GM18870 (cell line): ENCODE results near the gene VEZT.
"Not testable (repeated sequence)": the region's sequence is repeated elsewhere in the genome, so short reads cannot be mapped to it uniquely, and the experiment has no call there.

Source experiments
- ATAC-seq: cut with Tn5 transposase; IDR thresholded peaks from one replicate; pipeline ENCODE4 v1.9.1; 2021; ENCODE audit warnings: moderate library complexity; ENCODE audit not compliant: unreplicated experiment

The VEZT gene

DNA sequence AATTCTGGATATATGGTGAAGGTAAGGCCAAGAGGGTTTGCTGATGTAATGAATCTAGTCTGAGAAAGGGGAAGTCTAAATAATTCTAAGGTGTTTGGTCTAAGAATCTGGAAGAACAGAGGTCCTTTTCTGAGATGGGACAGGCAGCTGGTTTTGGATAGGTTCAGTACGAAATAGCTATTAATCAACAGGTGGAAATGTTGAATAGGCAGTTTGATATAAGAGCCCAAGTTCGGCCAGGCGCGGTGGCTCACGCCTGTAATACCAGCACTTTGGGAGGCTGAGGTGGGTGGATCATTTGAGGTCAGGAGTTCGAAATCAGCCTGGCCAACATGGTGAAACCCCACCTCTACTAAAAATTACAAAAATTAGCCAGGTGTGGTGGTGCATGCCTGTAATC lies 97.1 kb downstream of the VEZT start:
- not testable (repeated sequence) for ATAC-seq

DNA sequence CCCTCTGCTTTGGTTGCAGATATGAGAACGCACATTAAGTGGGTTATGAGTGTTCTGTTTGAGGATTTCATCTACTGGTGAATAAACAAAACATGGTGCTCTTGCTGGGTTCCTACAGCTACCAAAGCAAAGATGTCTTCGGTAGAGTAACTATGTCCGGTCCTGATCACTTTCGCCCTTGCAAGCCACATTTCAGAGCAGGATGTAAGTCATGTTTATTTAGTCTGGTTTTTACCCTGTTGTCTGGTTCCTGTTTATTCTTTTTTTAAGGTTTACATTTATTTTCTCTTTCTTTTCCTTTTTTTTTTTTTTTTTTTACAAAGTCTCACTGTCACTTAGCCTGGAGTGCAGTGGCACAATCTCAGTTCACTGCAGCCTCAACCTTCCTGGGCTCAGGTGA lies 99.2 kb downstream of the VEZT start:
- no peak for ATAC-seq

DNA sequence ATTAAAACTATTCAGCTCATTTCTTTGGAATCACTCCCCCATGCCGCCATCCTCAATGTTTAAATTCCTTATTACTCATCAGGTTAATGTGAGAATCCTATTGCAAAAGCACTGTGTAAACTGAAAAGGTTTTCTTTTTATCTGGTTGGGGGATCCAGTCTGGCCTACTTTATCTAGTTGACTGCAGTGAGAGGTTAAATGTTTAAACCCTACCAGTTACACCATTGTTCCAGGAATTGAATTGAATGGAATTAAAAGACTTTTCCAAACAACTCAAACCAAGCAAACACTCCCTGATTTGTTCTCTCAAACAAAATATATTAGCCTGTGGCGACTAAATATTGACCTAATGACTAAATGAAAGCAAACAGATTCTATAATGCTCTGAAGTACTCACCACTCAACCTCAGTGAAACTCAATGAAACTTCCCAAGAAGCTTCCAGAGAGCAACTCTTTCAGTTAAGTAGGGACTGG lies 100.5 kb downstream of the VEZT start:
- ATAC-seq = no peak

DNA sequence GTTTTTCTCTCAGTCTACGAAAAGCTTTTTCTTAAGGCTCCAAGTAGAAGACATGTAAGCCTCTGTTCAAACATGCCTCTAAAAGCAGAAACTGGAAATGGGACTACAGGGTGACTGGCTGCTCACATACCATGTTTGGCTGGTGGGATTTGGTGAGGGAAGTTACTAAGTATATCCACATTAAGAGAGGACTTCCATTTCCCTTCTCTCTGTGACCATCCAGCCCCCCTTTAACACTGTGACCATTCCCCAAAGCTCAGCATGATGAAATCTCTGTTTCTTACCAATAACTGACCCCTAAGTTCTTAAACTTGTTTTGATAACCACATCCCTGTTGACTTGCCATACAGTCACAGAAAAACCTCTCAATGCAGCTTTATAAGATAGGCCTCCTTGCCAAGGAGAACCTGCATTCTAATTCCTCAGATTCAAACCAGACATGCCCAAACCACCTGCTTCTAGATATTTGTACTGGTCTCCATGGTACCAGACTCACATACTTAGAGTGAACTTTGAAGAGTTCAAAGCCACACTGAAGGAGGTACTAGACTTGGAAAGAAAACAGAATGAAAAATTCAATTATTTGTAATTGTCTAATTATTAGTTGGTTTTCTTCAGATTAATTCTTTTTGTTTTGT lies 102.2 kb downstream of the VEZT start:
- no peak for ATAC-seq

DNA sequence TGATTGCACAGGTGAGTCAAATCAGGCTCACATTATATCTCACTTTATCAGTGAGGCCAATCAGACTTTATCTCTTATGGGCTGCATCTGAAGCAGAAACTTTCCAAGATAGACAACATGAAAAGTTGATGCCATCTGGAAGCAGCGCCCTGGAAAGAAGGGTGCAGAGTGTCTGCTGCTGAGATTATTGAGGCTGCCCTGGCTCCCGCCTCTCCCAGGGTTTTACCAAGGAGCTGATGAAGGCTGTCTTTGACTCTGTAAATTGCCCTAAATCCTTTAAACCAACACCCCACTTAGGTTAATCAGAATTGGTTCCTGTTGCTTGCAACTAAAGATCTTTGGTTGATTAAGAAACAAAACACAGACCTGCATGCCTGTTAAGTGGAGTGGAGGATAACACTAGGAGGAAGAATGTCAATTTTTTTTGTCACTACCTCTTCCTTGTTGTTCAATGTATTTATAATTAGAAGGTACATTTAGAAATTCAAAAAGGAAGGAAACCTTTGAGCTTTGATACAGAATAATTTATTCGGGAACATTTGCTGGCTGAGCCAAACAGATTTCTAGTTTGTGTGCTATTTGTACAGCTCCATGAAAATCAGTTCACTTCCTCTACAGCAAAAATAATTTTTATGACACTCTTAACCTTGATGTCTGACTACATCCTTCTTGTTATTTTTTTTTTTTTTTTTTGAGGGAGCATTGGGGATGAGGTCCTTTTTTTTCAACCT lies 104.1 kb downstream of the VEZT start:
- no peak for ATAC-seq

DNA sequence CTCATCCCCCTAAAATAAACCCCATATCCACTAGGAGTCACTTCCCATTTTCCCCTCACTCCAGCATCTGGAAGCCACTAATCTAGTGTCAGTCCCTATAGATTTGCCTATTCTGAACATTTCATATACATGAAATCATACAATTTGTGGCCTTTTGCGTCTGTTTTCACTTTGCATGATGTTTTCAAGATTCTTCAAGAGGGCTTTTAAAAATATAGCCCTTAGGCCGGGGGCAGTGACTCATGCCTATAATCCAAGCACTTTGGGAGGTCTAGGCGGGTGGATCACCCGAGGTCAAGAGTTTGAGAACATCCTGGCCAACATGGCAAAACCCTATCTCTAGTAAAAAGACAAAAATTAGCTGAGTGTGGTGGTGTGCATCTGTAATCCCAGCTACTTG lies 104.7 kb downstream of the VEZT start:
- no peak for ATAC-seq

DNA sequence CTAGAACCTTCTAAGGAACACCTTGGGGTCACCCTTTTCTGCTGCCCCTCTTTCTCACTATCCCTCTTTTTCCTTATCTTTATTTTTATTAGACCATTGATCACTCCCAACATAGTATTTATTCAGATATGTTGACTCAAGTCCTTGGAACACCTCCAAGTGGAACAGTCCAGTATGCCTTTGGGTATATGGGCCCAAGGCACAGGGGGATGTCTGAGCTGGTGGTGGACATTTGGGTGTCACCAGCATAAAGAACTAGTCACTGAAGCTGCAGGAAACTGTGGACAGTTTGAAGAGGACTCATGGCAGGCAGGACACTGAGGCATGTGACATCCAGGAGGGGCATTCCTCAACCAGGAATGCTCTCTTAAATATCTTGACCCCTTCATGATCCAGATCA lies 105.6 kb downstream of the VEZT start:
- no peak for ATAC-seq

DNA sequence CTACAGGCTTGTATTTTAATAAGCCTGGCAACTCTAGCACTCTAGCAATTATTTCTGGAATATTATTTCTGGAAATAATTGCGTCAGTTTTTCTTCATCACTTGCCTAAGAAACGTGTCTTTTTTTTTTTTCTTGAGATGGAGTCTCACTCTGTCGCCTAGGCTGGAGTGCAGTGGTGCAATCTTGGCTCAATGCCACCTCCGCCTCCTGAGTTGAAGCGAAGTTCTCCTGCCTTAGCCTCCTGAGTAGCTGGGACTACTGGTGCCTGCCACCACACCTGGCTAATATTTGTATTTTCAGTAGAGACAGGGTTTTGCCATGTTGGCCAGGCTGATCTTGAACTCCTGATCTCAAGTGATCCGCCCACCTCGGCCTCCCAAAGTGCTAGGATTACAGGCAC lies 106.6 kb downstream of the VEZT start:
- not testable (repeated sequence) for ATAC-seq

DNA sequence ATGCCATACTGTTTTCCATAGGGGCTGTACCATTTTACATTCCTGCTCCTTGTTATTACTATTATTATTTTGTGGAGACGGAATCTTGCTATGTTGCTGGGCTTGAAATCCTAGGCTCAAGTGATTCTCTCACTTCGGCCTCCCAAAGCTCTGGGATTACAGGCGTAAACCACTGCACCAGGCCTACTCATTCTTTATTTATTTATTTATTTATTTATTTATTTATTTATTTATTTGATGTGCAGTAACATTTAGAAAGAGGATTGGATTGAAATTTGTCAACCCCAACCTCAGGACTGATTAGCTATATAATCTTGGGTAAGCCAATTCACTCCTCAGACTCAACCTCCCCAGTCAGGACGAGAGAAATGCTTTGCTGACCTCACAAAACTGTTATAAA lies 107.9 kb downstream of the VEZT start:
- no peak for ATAC-seq

DNA sequence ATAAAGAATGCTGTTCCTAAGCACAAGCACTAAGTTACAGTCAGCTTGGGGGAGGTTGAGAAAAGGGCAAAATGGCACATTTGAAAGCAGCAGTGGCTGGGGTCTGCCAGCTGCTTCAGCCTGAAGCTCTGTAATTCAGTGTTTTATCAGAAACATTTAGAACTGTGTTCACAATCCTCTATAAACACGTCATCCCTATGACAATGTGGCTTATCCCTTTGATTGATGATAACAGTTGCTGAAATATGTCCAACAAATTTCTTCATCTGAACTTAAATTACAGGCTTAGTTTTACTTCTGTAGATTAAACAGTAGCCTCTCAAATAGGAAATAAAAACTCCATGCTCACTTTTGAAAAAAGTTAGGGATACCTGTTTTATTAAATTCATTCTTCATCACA lies 108.8 kb downstream of the VEZT start:
- no peak for ATAC-seq

DNA sequence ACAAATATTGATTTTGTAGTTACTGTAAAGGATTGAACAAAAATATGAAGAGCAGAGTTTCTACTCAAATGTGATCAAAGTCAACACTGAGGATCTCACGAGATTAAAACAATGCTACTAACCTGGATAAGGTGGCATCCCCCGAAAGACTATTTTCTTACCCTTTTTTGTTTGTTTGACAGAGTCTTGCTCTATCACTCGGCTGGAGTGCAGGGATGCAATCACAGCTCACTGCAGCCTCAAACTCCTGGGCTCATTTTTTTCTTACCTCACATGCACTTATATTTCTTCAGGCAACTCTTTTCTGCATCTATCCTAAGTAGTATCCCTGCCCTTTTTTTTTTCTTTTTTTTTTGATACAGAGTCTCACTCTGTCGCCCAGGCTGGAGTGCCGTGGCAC lies 109.2 kb downstream of the VEZT start:
- ATAC-seq = no peak

DNA sequence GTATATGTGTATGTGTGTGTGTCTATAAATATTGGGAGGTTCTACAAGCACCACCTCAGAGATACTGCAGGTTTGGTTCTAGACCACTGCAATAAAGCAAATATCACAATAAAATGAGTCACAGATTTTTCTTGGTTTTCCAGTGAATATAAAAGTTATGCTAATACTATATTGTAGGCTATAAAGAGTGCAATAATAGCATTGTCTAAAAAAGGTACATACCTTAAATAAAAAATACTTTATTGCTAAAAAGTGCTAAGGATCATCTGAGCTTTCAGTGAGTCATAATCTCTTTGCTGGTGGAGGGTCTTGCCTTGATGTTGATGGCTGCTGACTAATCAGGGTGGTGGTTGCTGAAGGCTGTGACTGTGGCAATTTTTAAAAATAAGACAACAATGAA lies 111.1 kb downstream of the VEZT start:
- no peak for ATAC-seq

DNA sequence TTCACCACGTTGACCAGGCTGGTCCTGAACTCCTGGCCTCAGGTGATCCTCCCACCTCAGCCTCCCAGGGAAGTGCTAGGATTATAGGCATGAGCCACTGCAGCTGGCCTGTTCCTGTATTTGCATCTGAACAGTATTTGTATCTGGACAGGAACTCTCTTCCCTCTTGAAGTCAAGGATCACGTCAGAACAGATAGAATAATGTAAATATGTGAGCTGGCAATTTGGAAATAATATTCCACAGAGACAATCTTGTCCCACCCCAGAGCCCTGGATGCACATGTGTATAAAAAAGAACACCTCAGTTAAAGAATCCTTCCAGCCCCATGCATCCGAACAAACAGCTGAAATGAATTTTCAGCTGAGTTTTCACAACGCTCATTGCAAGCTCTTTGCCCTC lies 118.3 kb downstream of the VEZT start:
- ATAC-seq = no peak

DNA sequence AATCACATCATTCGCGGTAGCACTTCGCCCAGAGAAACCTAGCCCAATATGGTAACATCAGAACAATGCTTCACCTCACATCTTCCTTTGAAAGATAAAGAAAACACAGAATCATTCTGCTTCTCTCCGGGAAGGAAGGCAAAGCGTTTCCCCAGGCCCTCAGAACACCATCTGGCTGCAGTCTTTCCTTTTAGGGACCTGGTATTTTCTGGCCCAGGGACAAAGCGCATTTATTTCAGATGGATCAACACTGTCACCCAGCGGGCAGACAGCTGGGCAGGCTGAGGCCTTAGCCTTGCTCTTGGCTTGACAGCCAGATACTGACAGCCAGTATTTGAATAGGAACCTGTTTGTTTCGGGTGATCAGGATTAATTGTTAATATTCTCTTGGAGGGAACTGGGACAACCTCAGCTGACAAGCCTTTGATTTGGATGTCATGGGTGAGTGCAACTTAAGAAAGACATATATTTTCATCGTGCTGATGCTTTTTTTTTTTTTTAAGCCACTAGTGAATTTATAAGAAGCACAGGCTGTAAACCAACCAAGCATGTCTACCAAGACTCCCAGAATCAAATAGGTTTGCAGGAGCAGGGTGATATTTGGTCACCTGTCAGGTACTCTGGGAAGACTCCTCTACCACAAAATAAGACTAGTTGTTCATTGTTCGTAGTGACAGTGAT lies 118.9 kb downstream of the VEZT start:
- ATAC-seq = no peak

DNA sequence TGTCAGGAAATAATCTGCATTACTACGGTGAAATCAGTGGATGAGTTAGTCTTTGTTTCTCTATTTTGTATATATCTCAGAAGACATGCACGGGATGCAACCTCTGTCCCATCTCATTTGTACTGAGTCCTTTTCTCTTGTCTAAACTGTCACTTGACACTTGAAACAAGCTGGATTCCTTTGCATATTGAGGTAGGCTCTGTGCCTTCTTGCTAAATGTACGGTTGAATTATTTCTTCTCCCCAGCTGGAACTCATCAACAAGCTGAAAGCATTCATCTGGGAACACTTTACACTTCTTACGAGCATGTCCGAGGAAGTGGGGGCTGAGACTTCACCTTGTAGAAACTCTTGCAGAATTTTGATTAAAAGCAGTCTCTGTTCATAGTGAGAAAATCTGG lies 119.5 kb downstream of the VEZT start:
- no peak for ATAC-seq

DNA sequence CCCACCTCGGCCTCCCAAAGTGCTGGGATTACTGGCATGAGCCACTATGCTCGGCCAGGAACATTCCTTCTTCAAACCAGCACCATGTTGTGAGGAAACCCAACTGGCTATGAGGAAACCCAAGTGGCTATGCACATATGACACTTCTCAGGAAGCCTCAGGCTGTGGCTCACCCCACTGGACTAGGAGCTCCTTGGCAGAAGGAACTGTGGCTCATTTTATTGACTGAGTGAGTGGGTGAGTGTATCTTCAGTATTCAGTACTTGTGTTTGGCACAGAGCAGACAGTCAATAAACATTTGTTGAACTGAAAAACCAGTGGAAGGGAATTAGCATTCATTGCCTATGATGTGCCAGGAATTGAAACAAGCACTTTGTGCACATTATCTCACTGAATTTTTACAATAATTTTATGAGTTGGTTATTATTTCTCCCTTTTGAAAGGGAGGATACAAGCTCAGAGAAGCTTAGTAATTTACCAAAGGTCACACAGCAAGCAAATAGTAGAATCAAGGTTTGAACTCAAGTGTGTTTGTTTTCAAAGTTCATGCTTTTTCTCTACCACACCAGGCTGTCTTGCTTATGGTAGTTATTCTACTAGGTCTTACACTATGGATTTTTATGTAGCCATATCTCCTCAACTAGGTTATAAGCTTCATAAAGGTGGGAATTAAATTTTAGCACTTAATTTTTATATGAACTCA lies 121.6 kb downstream of the VEZT start:
- no peak for ATAC-seq

DNA sequence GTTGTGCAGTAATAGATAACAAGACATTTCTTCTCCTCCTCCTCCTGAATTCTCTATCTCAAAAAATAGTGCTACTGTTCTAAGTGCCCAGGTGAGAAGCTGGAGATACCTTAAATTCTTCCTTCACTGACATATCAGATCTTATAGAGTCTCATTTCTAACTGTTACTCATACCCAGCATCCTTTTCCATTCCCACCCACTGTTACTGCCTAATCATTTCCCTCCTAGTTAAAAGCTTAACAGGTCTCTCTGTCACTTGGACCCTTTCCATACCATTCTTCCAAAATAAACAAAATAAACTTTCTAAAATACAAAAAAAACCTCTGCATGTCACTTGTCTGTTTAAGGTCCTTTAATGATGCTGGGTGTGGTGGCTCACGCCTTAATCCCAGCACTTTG lies 124.4 kb downstream of the VEZT start:
- ATAC-seq = no peak

DNA sequence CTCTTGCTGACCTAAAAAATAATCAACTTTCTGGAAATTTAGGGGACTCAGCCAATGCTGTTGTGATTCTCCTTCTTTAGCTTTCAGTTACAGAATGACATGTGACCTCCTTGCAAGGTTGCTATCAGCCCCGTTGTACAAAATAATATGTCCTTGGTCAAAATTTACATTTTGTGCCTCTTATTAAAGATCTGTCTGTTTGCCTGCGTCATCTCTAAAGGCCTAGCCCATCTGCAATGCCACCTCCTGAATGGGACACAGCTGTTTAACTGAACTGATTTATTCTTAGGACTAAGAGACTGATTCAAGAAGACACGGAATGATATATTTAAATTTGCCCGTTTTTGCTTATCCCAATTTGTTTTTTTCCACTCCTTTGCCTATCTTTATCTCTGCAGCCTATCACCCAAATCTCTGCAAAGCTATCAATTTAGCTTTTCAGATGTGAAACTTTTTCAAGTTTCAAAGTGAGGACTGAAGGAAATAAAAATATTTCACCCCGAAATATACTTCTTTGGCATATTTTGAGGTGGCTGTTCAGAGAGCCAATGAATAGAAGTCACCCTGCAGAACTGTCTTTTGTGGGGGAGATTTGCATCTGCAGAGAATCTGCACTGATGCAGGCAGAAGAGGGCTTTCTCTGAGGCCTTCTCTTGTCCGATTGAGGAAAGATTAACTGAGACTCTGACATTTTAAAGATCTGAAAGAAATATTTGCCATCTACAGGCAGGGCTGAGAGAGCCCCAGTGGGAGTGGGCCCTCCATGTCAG lies 126.0 kb downstream of the VEZT start:
- ATAC-seq = no peak

DNA sequence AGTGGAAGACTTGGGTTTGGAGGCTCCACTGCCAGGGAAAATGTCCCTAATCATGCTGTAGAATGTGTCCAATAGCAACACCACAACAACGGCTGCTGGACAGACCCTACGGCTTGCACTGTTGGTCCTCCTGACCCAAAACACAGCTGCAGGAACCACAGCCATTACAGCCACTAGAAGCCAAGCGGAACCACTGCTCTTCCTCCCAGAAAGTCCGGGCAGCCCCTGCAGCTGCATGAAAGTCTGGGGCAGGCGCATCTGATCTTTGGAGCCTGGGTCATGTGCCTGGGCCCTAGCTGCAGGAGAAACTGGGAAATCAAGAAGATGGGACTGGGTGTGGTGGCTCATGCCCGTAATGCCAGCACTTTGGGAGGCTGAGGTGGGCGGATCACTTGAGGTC lies 131.7 kb downstream of the VEZT start:
- no peak for ATAC-seq

DNA sequence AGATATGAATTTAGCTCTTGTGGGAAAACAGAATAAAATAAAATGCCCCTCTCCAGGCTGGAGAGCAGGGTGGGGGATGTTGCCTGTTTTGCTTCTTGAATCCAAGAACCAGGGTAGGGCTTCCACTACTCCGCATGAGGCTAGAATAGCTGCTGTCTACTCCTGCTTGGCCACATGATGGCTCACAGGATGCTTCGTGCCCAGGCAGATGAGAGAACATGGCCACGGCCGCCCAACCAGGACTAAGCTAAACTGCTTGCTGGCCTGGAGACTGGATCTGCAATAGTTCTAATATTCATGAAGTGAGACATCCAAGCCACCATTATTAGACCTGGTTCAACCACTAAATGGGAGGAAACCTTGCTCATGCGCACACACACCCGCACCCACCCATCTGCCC lies 134.1 kb downstream of the VEZT start:
- no peak for ATAC-seq
